NCI-H146 treated with DMSO at 0.1 percent for 48 hours (cell line): ENCODE measurements around the gene STARD13.

Experiments used
- DNase-seq: peaks from one replicate; lab custom pipeline; 2025; ENCODE audit not compliant: unreplicated experiment; lab: John Stamatoyannopoulos, UW

The STARD13 gene

DNA sequence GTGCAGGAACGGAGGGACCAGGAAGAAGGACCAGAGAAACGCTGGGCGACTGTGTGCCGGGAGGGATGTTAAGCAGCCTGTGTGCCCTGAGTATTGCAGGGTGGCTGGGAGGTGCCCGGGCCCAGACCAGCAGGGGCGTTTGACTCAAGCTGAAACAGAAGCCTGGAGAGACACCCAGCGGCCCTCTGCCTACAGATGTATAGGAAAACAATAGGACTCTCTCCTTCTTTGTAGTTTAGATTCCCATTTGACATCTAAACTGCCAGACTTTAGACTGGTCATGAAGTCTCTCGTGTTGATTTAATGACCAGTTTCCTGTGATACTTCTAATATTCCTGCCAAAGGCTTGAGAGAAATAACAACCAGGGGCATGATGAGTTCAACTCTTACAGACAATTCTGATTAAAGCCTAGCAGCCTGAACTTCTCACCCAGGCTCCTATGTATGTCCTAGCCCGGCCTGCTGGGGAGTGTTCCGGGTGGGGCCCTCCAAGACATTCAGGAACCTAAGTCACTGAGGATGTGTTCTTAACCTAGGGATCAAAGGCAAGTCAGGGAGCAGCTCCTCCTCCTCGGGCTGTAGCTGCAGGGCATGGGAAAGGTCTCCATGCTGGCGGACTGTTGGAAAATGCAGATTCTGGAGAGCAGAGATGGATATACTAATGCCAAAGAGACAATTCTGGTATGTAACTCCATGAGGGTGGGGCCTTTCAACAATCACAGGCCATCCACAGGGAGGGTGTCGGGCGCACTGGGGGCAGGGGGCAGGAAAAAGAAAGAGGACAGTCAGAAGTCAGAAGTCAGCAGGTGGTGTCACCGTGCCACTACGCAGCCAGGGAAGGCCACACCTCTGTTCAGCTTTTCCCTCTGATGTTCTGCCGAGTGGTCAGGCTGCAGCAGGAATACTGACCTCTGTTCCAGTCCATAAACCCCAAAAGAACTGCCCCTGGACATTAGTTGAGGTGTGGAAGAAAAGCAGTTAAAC, 131.8 kb downstream of the STARD13 start:
- no peak for DNase-seq

DNA sequence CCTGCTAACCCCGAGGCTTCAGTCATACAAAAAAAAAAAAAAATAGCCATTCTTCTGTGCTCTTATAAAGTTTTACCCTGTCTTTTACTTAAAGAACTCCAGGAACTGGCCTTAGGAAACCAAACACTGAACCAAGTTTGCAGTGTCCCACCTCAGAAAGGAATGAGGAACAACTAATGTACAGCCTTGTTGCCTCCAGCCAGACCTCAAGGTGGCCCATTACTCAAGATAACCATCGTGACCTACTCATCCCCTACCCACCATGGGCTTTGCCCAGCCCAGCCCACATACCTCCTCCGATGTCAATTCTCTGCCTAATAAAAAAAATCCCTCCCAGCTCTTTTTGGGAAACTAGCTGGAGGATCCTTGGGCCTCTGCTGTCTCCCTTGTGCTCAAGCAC, 133.2 kb downstream of the STARD13 start:
- no peak for DNase-seq

DNA sequence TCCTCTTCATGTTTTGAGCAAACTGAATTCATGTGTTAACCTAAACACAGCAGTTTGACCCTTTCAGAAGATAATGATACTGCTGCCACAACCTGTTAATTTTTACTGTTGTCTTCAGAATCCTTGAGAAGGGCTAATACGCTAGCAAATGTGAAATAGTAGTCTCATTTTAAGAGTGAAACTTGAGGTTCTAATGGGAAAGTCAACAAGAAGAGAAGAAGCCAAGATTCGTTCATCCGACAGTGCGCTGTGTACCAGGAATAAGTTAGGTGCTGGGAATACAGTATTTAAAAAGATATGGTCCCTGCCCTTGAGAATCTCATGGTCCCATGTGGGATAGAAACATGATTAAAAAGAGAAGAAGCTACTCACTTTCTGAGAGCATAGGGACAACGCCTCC, 134.9 kb downstream of the STARD13 start:
- DNase-seq = no peak

DNA sequence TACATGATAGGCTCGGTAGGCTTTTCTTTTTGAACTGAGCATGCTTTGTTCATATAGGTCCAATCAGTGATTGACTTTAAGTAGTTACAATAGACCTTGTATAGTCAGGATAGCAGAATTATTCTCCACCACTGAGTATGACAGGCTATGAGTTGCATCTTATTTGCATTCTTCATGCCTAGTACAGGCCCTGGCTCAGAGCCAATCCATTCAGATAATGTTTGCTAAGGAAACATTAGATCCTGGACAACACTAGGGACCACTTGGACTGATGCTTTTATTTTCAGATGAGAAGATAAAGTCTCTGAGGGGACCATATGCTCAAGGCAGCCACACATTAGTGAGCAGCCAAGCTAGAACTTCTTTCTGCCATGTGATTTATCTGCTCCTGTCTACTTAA, 135.4 kb downstream of the STARD13 start:
- DNase-seq = no peak

DNA sequence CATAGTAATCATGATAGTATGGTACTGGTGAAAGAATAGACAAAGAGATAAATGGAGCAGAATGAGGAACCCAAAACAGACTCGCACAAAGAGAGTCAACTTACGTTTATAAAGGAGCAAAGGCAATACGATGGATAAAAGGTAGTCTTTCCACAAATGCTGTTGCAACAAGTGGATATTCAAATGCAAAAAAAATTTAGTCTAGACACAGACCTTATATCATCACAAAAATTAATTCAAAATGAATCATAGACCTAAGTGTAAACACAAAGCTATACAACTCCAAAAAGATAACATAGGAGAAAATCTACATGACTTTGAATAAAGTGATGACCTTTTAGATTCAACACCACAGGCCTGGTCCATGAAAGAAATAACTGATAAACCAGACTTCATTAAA, 137.7 kb downstream of the STARD13 start:
- no peak for DNase-seq

DNA sequence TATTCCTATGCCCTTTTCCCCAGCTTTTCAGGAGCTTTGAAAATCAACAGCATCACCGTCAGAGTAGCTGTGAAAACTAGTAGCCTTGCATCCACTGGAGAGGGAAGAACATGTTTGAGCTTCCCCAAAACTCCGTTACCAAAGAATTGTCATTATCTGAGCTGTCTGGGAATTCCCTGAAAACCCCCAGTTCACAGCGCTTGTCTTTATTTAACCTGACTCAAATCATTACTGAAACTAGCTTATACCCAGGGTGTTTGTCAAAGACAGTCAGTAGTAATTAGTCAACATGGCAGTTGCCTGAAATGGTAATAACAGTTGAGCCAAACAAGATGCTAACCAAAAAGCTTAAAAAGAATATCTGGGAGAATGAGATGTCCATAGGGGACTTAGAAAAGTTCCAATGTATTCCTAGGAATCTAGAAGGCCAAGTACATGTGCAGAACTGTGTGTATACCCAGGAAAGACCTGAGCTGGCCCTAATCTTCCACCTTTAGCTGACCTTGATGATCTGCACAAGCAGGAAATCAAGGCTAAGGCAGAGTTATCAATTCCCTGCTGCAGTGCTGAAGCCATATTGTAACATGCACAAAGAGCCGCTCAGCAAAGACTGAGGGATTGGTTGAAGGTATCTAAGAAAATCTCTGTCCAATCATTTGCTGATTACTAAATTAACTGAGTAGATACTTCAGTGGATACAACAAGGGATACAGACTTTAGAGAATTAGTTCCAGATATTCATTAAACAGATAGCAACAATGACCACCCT, 138.5 kb downstream of the STARD13 start:
- no peak for DNase-seq

DNA sequence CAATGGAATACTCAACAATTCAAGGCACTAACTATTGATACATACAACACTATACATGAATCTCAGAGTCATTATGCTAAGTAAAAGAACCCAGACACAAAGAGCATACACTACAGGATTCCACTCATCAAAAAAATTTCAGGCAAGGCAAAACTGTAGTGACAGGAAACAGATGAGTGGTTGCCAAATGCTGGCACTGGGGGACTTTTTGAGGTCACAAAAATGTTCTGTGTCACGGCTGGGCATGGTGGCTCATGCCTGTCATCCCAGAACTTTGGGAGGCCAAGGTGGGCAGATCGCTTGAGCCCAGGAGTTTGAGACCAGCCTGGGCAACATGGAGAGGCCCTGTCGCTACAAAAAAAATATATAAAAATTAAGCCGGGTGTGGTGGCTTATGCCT, 139.9 kb downstream of the STARD13 start:
- DNase-seq = no peak

DNA sequence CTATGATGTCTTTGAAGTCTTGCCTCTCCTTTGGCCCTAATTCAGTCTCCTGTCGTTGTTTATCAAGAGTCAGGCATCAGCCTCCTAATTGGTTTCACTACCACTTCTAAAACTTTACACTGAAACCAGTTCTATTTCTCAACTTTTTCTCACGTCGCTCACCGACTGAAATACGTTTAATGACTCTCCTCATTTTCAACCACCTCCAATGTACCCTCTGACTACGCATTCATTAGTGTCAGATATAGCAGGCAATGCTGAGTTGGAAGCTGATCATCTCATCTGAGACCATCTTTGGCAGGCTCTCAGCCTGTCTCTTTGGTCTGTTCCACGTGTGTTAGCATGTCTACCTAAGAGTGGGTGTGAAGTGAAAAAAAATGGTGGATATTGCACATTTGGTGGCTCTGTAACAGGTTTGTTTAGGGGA, 141.2 kb downstream of the STARD13 start:
- no peak for DNase-seq

DNA sequence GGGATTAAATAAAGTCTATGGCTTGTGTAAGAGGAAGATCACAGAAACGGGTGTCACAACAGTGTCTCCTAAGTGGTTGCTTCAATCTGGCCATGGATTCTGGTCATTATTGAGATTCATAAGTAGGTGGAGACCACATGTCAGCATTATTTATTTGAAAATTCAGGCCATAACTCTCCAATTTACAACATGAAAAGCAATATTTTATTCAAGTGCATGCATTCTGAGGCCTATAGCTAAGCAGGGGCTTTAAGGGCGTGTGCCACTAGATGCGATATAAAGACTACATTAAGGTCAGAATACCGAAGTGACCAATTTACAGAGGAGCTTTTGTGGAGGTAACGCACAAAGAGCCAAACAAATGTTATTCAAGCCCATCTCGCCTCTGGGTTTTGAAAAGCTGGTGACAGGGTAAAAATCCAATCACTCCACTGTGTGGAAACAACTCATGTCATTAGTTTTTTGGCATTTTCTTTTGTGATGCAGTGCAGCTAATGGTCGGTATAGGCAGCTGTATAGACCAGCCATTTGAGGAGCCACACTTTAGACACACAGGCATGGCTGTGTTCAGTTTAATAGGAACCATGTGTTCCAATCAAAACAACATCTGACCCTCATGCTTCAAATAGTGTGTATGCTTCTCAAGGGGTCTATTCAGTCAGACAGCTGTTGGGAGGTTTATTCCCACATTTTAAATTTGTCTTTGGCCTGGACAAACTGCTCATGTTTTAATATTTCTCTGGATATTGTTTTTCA, 145.6 kb downstream of the STARD13 start:
- no peak for DNase-seq

DNA sequence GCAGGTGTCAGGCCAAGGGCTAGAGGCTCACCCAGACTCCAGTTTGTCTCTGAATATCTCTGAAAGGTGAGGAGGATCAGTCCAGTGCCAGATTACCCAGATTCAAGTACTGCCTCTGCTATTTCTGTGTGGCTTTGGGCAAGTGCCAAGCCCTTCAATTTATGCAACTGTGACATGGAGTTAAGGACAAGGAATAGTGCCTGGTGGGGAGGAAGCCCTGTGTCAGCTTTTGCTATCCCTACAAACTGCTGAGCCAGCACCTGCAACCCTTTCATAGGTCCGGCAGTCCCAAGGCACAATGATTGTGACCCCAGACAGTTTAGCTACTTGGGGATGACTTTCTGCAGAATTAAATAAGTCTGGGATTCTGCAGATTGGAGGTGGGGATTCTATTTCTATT, 146.4 kb downstream of the STARD13 start:
- no peak for DNase-seq

DNA sequence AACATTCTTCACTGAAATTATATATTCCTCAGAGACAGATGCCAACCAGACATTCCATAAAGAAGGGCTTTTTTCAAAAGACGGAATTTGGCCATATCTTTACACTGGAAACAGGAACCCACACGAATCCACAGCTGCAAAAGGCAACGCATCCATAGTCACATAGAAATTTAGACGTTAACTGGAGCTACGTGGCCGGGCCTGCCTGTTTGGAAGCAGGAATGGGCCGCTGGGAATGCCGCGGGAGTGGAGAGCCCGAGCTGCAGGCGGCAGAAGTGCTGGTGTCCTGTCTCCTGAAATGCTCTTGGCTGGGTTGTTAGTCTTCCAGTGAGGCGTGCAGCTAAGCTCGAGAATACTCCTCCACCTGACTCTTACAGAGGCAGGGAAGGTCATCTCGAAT, 147.1 kb downstream of the STARD13 start:
- no peak for DNase-seq

DNA sequence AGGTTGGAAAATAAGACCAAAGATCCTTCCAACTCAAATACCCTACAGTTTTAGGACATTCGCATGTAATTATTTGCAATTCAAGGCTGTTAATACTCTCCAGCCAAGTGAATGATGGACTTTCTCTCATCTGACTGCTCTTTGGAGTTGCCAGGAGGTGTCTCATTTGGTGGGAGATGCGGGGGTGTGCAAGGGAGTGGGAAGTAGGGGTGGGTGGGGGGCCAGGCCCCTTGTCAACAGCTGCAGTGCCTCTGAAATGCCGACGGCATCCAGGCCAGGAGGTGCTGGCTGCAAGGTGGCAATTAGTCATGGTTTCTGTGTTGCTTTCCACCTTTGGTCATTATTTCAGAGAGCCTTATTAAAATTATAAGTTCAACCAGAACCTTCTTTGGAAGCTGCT, 147.8 kb downstream of the STARD13 start:
- DNase-seq = no peak

DNA sequence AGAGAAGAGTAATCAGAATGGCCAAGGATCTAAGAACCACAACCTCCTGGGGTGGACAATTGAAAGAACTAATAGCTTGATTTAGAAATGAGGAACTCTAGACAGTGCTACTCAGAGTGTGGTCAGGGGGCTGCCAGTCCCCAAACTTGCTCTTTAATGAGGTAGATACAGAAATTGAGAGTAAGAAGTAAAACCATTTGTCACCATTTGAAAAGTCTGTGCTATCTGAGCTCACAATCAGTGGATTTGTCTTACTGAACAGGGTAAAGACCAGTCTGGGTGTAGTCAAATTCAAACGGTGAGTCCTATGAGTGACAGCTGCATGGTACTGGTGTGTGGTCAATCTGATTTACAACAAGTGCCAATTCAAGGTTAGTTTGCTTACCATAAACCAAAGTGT, 150.5 kb downstream of the STARD13 start:
- no peak for DNase-seq

DNA sequence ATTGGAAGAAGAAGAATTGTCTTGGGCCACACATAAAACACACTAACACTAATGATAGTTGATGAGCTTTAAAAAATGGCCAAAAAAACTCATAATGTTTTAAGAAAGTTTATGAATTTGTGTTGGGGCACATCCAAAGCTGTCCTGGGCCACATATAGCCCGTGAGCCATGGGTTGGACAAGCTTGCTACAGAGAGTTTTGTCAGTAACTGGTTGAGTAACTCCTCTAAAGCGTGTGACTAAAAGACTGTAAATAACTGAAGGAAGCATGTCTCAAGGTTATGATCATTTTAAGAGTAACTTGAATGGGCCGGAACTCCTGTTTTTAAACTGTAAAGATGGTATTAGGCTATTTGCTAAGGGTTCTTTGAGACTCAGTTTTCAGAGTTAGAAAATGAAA, 151.3 kb downstream of the STARD13 start:
- no peak for DNase-seq

DNA sequence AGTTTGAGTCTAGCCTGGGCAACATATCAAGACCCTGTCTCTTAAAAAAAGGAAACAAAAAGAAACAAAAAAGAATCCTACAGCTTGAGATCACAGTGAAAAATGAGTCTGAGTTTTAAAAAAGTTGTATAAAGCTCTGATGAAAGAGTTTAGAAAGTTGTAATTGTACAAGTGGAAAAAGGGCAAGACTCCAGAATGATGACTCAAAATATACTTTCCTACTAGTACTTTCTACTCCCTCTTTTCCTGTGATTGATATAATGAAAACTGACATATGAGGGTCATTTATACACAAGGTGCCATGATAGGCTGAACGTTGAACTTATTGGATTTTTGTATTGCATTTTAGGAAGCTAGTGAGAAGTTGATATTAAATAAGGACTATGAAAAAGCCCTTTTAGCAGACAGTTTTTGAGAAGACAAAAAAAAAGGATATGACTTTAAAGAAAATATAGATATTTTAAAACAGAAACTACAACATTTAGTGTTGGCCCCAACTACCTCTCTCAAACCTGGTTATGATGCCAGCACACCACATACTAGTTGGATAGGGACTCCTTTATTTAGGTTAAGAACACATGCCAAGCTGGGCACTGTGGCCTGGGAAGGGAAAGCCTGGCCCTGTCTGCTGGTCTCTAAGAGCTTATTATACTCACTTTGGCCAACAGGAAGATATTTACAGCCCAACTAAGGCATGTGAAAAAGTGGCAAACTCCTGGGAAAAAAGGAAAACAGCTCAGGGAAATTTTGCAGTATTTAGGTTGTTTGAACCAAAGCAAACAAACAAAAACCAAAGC, 152.7 kb downstream of the STARD13 start:
- no peak for DNase-seq

DNA sequence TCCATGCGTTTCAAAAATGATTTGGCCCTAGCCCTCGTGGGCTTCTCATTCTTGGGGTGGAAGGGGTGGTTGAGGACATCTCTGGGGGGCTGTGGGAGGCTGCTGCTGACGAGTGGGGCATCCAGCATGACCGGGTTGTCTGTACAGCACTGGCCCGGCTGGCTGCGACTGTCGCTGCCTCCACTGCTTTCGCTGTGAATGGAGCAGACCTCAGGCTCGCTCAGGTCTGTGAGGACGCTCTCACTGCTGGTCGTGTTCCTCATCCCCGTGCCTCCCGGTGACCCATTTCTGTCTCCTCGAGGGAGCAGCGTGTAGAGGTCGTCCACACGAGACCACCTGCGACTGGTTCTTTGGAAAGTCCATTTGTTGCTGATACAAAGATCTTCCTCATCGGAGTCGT, 155.7 kb downstream of the STARD13 start:
- DNase-seq = no peak

DNA sequence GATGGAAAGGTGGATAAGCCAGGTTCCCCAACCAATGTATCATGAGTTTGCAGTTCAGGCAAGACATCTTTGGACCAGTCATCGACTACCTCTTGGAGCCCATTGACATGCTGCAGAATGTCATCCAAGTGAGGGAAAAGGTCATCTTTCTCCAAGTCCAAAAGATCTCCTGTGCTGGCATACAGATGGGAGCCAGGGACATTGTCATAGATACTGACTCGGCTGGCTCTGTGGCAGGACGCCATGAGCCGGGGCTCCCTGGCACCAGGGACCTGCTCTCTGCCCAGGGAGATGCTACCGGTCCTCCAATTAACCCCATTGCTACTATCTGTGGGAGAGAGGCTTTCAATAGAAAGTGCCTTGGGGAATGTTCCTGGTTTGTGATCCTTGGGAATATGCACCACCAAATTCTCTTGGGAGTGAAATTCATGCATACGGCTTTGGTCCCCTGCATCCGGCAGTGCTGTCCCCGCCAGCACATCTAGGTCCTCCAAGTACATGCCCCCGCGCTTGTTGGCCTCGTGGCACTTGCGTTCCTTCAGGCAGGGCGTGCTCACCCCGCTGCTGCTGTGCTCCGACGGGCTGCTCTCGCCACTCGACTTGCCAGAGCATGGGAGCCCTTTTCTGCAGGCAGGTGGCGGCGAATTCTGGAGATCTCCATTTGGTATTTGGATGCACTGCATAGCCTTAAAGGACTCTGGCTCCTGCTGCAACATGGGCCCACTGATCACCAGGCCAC, 156.3 kb downstream of the STARD13 start:
- no peak for DNase-seq

DNA sequence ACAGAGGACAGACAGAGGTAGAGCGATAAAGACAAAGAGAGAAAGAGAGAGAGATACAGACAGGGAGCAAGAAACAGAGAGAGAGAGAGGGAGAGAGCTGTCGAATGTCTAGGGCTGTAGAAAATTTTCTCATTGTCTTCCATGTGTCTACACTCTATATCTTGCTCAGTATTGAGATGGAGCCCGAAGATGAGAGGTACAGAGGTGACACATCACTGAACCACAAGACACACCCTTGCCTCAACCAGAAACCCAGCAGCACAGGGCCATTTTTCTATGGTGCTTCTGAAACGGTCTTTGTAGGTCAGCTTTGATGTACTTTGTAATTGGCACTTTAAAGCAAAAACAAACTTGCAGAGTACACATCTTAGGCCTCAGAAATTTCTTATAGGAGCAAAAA, 157.4 kb downstream of the STARD13 start:
- DNase-seq = no peak

DNA sequence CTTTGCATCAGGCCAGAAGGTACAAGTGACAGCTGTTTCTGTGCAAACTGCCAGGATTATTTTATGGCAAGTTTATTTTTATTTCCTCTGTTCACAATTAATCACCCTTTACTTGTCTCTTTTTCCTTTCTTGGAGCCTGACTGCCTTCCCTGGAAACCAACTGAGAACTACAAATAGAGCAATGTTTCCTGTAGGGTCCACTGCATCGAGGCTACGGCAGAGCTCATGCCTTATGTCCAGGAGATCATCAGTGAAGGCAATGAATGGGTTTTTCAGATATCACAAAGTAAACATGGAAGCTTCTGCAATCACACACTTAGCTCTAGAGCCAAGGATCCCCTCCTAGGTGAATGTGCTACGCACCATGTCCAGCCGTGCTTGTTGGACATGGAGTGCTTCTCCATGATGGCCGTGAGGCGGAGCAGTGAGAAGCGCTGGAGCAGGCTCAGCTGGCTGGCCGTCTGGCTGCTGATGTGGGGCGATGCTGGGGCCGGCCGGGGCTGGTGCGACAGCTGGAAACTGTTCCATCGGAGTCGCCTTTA, 158.5 kb downstream of the STARD13 start:
- DNase-seq = no peak
